ENCODE measurements around the gene PPP2CA. TPM values are rescaled to one million over a fixed set of nuclear protein-coding genes. Genes with fewer than 3 reads are reported as not detected.

The PPP2CA gene
- total and polyA plus RNA-seq, 2 of the 13 experiments (the other 11 are each of a cell fraction or from before 2014, with no cell fraction given): 82.4 to 171 TPM

DNA sequence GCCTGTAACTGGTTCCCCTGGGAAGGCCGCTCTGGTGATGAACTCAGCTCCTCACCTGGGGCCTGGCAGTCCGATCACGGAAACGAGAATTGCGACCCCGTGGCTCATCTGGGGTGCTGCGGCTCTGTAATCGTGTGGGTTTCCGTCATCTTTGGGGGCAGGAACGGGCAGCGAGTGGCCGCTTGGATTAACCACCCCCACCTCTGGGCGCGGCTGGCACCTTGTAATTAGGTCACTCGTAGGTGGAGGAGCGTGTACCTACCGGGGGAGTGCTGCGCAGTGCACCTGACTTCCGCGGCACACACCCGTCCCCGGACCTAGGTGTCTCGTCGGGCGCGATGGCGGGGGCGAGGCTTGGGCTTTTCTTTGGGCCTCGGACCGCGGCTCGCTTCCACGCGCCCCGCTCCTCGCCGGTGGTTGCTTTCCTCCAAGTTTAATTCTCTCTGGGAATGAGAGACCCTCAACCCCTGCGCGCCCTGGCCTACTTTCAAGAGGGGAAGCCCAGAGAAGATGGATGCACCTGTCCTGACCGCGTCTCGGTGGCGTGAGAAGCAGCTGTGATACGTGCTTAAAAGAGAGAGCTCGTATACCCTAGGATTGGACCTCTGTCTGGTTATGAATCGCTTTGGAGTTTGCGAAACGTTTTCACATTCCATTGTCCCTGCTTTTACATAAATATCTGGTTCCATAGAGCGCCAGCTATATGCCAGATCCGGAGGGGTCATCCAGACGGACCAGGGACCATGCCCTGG, 744 bp upstream of the PPP2CA start (continued):
- TF ChIP-seq, protein P1, sequence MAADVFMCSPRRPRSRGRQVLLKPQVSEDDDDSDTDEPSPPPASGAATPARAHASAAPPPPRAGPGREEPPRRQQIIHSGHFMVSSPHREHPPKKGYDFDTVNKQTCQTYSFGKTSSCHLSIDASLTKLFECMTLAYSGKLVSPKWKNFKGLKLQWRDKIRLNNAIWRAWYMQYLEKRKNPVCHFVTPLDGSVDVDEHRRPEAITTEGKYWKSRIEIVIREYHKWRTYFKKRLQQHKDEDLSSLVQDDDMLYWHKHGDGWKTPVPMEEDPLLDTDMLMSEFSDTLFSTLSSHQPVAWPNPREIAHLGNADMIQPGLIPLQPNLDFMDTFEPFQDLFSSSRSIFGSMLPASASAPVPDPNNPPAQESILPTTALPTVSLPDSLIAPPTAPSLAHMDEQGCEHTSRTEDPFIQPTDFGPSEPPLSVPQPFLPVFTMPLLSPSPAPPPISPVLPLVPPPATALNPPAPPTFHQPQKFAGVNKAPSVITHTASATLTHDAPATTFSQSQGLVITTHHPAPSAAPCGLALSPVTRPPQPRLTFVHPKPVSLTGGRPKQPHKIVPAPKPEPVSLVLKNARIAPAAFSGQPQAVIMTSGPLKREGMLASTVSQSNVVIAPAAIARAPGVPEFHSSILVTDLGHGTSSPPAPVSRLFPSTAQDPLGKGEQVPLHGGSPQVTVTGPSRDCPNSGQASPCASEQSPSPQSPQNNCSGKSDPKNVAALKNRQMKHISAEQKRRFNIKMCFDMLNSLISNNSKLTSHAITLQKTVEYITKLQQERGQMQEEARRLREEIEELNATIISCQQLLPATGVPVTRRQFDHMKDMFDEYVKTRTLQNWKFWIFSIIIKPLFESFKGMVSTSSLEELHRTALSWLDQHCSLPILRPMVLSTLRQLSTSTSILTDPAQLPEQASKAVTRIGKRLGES (CRISPR knock-in tag; IDR thresholded peaks at IDR 0.05; ENCODE audit: borderline replicate concordance): no peak
- TF ChIP-seq ZNF235 (CRISPR knock-in tag; IDR thresholded peaks at IDR 0.05; ENCODE audit: borderline replicate concordance) (no peak), ZBTB20 (CRISPR knock-in tag; IDR thresholded peaks at IDR 0.05; ENCODE audit: borderline replicate concordance, low read depth) (no peak; the same call in 1 of the 2 replicates), CENPT (CRISPR knock-in tag; IDR thresholded peaks at IDR 0.05; ENCODE audit: low read depth) (no peak), ZFP62 (CRISPR knock-in tag; IDR thresholded peaks at IDR 0.05) (no peak), TARDBP (CRISPR knock-in tag; IDR thresholded peaks at IDR 0.05) (no peak), ZNF749 (CRISPR knock-in tag; IDR thresholded peaks at IDR 0.05; ENCODE audit: borderline replicate concordance) (no peak), ZNF563 (CRISPR knock-in tag; IDR thresholded peaks at IDR 0.05) (no peak), ZNF180 (CRISPR knock-in tag; IDR thresholded peaks at IDR 0.05; ENCODE audit: borderline replicate concordance, low read depth) (no peak), SMARCC2 (IDR thresholded peaks at IDR 0.05) (no peak), THYN1 (CRISPR knock-in tag; IDR thresholded peaks at IDR 0.05; ENCODE audit: borderline replicate concordance, low read depth) (no peak), ZNF382 (CRISPR knock-in tag; IDR thresholded peaks at IDR 0.05; ENCODE audit: borderline replicate concordance) (no peak), SAFB2 (CRISPR knock-in tag; IDR thresholded peaks at IDR 0.05; ENCODE audit: borderline replicate concordance, low read depth) (no peak), SRSF9 (IDR thresholded peaks at IDR 0.05; ENCODE audit: borderline replicate concordance, insufficient read depth, low read depth, low read length, poor library complexity, severe bottlenecking) (no peak), PHF21A (CRISPR knock-in tag; IDR thresholded peaks at IDR 0.05) (0 out of 2 replicates have a peak, but pooled peaks have one; percentile 9), NCOA5 (CRISPR knock-in tag; IDR thresholded peaks at IDR 0.05) (no peak), ARNT2 (CRISPR knock-in tag; IDR thresholded peaks at IDR 0.05; ENCODE audit: low read depth) (no peak), SOX5 (CRISPR knock-in tag; IDR thresholded peaks at IDR 0.05; ENCODE audit: borderline replicate concordance) (no peak), ZNF678 (CRISPR knock-in tag; IDR thresholded peaks at IDR 0.05) (no peak), CREB1 (IDR thresholded peaks at IDR 0.05) (no peak), CREB1 (CRISPR knock-in tag; IDR thresholded peaks at IDR 0.05) (no peak), PHF8 (CRISPR knock-in tag; IDR thresholded peaks at IDR 0.05) (peak; percentile 86), GABPB1 (CRISPR knock-in tag; IDR thresholded peaks at IDR 0.05) (0 out of 2 replicates have a peak, but pooled peaks have one; percentile 5), MTA3 (CRISPR knock-in tag; IDR thresholded peaks at IDR 0.05) (no peak)
- TF ChIP-seq, protein P2, sequence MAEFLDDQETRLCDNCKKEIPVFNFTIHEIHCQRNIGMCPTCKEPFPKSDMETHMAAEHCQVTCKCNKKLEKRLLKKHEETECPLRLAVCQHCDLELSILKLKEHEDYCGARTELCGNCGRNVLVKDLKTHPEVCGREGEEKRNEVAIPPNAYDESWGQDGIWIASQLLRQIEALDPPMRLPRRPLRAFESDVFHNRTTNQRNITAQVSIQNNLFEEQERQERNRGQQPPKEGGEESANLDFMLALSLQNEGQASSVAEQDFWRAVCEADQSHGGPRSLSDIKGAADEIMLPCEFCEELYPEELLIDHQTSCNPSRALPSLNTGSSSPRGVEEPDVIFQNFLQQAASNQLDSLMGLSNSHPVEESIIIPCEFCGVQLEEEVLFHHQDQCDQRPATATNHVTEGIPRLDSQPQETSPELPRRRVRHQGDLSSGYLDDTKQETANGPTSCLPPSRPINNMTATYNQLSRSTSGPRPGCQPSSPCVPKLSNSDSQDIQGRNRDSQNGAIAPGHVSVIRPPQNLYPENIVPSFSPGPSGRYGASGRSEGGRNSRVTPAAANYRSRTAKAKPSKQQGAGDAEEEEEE (CRISPR knock-in tag; IDR thresholded peaks at IDR 0.05; ENCODE audit: borderline replicate concordance): no peak
- TF ChIP-seq, protein P3, sequence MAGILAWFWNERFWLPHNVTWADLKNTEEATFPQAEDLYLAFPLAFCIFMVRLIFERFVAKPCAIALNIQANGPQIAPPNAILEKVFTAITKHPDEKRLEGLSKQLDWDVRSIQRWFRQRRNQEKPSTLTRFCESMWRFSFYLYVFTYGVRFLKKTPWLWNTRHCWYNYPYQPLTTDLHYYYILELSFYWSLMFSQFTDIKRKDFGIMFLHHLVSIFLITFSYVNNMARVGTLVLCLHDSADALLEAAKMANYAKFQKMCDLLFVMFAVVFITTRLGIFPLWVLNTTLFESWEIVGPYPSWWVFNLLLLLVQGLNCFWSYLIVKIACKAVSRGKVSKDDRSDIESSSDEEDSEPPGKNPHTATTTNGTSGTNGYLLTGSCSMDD (CRISPR knock-in tag; IDR thresholded peaks at IDR 0.05): no peak

Measured in HepG2 (cell line).